ENCODE measurements around the gene TEPSIN.

Gene TEPSIN

GRCh38 chr17:81233316-81233715 lies 5.5 kb downstream of the TEPSIN start:
- POLR2A ChIA-PET: no interaction called here

GRCh38 chr17:81232616-81233241 lies 6.1 kb downstream of the TEPSIN start:
- Histone ChIP-seq H3K4me3 (ENCODE audit: control insufficient read depth in 1 of 7, extremely low read depth in 1 of 7, insufficient read depth in 4 of 7, low read depth in 2 of 7, low read length in 6 of 7) (no peak overlapping the region), H3K9me3 (ENCODE audit: control extremely low read depth in 1 of 5, control insufficient read depth in 4 of 5, insufficient read depth in 2 of 5, low read depth in 1 of 5, low read length in 4 of 5) (no peaks in the 10 kb centered on the region), H3K27ac (ENCODE audit: insufficient read depth in 1 of 2, low read depth in 1 of 2, low read length in 2 of 2, poor library complexity in 1 of 2, severe bottlenecking in 2 of 2) (no peak overlapping the region), H3K4me1 (ENCODE audit: control extremely low read depth in 1 of 4, control insufficient read depth in 4 of 4, insufficient read depth in 4 of 4, low read length in 3 of 4) (peaks cover under 1 to 22% (median 17%) of the 10 kb centered on the region in 4 experiments), H3K27me3 (replicated peaks in 2 of 5; ENCODE audit: control insufficient read depth in 4 of 5, insufficient read depth in 5 of 5, low read length in 4 of 5) (no peaks in the 10 kb centered on the region), H3K36me3 (ENCODE audit: control insufficient read depth in 4 of 4, insufficient read depth in 4 of 4, low read length in 3 of 4) (peaks cover 8 to 71% (median 47%) of the 10 kb centered on the region in 4 experiments)
- DNase-seq: no peak
- WGBS (ENCODE audit: insufficient coverage): 93% methylated on average over 16 of the region's 19 CpGs
- CTCF ChIA-PET: interaction anchor here (4.9 kb wide), 1 partner anchor 91 kb away, joined by 22 read pairs; no protein-coding TSS in a partner anchor
- POLR2A ChIA-PET: interaction anchor here (0.9 kb wide), 1 partner anchor 10 kb away, joined by 3 read pairs; the partner anchor contains the start of gene CEP131

More at GRCh38 chr17:81233316-81233715, 5.5 kb downstream of the TEPSIN start:
- Histone ChIP-seq H3K27me3 (replicated peaks in 2 of 5; ENCODE audit: control insufficient read depth in 4 of 5, insufficient read depth in 5 of 5, low read length in 4 of 5) (no peaks in the 10 kb centered on the region), H3K4me3 (ENCODE audit: control insufficient read depth in 1 of 7, extremely low read depth in 1 of 7, insufficient read depth in 4 of 7, low read depth in 2 of 7, low read length in 6 of 7) (no peak overlapping the region), H3K4me1 (ENCODE audit: control extremely low read depth in 1 of 4, control insufficient read depth in 4 of 4, insufficient read depth in 4 of 4, low read length in 3 of 4) (peaks cover 4 to 22% (median 17%) of the 10 kb centered on the region in 4 experiments), H3K36me3 (ENCODE audit: control insufficient read depth in 4 of 4, insufficient read depth in 4 of 4, low read length in 3 of 4) (peaks cover 8 to 71% (median 47%) of the 10 kb centered on the region in 4 experiments), H3K9me3 (ENCODE audit: control extremely low read depth in 1 of 5, control insufficient read depth in 4 of 5, insufficient read depth in 2 of 5, low read depth in 1 of 5, low read length in 4 of 5) (no peaks in the 10 kb centered on the region), H3K27ac (ENCODE audit: insufficient read depth in 1 of 2, low read depth in 1 of 2, low read length in 2 of 2, poor library complexity in 1 of 2, severe bottlenecking in 2 of 2) (no peak overlapping the region)
- no peak for DNase-seq
- CTCF ChIA-PET: interaction anchor here (1.2 kb wide), 1 partner anchor 9 kb away, joined by 3 read pairs; no protein-coding TSS in a partner anchor
- 97% methylated on average over 14 of the region's 17 CpGs for WGBS (ENCODE audit: insufficient coverage)

GRCh38 chr17:81231766-81232581 lies 6.9 kb downstream of the TEPSIN start:
- H3K27ac ChIP-seq (ENCODE audit: insufficient read depth in 1 of 2, low read depth in 1 of 2, low read length in 2 of 2, poor library complexity in 1 of 2, severe bottlenecking in 2 of 2): no peak overlapping the region
- no peaks in the 10 kb centered on the region for H3K27me3 ChIP-seq (replicated peaks in 2 of 5; ENCODE audit: control insufficient read depth in 4 of 5, insufficient read depth in 5 of 5, low read length in 4 of 5)
- ChIA-PET CTCF (interaction anchor here (1.2 to 4.9 kb wide), 2 partner anchors 9 to 90 kb away, joined by 3 to 22 read pairs; partner anchors contain the start of gene CEP131), POLR2A (interaction anchor here (0.9 kb wide), 1 partner anchor 9 kb away, joined by 3 read pairs; the partner anchor contains the start of gene CEP131)
- H3K4me1 ChIP-seq (ENCODE audit: control extremely low read depth in 1 of 4, control insufficient read depth in 4 of 4, insufficient read depth in 4 of 4, low read length in 3 of 4): peaks cover 0 to 19% (median 12%) of the 10 kb centered on the region in 4 experiments
- no peak overlapping the region for H3K4me3 ChIP-seq (ENCODE audit: control insufficient read depth in 1 of 7, extremely low read depth in 1 of 7, insufficient read depth in 4 of 7, low read depth in 2 of 7, low read length in 6 of 7)
- DNase-seq: no peak
- peaks cover 0 to 2% (median 0%) of the 10 kb centered on the region in 5 experiments for H3K9me3 ChIP-seq (ENCODE audit: control extremely low read depth in 1 of 5, control insufficient read depth in 4 of 5, insufficient read depth in 2 of 5, low read depth in 1 of 5, low read length in 4 of 5)
- peaks cover 8 to 71% (median 45%) of the 10 kb centered on the region in 4 experiments for H3K36me3 ChIP-seq (ENCODE audit: control insufficient read depth in 4 of 4, insufficient read depth in 4 of 4, low read length in 3 of 4)
- 95% methylated on average over 34 of the region's 43 CpGs for WGBS (ENCODE audit: insufficient coverage)

DNA sequence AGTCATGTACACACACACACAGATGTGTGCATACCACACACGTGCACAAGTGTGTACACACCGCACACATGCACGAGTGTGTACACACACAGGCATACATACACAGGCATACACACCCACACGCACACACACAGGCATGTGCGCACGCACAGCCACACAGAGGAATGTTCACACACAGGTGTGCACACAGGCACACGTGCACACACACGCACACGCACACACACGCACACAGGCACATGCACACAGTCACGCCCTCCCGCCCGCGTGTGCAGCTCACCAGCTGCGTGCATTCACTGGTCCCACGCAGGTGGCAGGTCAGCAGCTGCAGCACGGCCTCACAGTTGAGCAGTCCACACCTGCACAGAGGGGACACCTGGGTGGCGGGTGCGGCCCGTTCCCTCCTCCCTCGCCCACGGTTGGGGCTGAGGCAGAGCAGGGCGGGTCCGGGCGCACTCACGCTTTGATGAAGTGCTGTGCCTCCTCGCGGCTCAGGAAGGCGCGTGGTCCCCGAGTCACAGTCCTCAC lies 7.7 kb downstream of the TEPSIN start:
- DNase-seq: no peak
- no peaks in the 10 kb centered on the region for H3K27me3 ChIP-seq (replicated peaks in 2 of 5; ENCODE audit: control insufficient read depth in 4 of 5, insufficient read depth in 5 of 5, low read length in 4 of 5)
- peaks cover 0 to 4% (median 0%) of the 10 kb centered on the region in 5 experiments for H3K9me3 ChIP-seq (ENCODE audit: control extremely low read depth in 1 of 5, control insufficient read depth in 4 of 5, insufficient read depth in 2 of 5, low read depth in 1 of 5, low read length in 4 of 5)
- ChIA-PET POLR2A (no interaction called here), CTCF (interaction anchor here (1.0 to 4.9 kb wide), 5 partner anchors 8 to 89 kb away, joined by 3 to 22 read pairs (median 3); partner anchors contain the start of gene CEP131)
- 89% methylated on average over 26 of the region's 31 CpGs for whole genome bisulfite sequencing (ENCODE audit: insufficient coverage)
- peaks cover 0 to 19% (median 12%) of the 10 kb centered on the region in 4 experiments for H3K4me1 ChIP-seq (ENCODE audit: control extremely low read depth in 1 of 4, control insufficient read depth in 4 of 4, insufficient read depth in 4 of 4, low read length in 3 of 4)
- no peak overlapping the region for H3K4me3 ChIP-seq (ENCODE audit: control insufficient read depth in 1 of 7, extremely low read depth in 1 of 7, insufficient read depth in 4 of 7, low read depth in 2 of 7, low read length in 6 of 7)
- H3K36me3 ChIP-seq (ENCODE audit: control insufficient read depth in 4 of 4, insufficient read depth in 4 of 4, low read length in 3 of 4): peaks cover 8 to 66% (median 42%) of the 10 kb centered on the region in 4 experiments
- H3K27ac ChIP-seq (ENCODE audit: insufficient read depth in 1 of 2, low read depth in 1 of 2, low read length in 2 of 2, poor library complexity in 1 of 2, severe bottlenecking in 2 of 2): no peak overlapping the region

DNA sequence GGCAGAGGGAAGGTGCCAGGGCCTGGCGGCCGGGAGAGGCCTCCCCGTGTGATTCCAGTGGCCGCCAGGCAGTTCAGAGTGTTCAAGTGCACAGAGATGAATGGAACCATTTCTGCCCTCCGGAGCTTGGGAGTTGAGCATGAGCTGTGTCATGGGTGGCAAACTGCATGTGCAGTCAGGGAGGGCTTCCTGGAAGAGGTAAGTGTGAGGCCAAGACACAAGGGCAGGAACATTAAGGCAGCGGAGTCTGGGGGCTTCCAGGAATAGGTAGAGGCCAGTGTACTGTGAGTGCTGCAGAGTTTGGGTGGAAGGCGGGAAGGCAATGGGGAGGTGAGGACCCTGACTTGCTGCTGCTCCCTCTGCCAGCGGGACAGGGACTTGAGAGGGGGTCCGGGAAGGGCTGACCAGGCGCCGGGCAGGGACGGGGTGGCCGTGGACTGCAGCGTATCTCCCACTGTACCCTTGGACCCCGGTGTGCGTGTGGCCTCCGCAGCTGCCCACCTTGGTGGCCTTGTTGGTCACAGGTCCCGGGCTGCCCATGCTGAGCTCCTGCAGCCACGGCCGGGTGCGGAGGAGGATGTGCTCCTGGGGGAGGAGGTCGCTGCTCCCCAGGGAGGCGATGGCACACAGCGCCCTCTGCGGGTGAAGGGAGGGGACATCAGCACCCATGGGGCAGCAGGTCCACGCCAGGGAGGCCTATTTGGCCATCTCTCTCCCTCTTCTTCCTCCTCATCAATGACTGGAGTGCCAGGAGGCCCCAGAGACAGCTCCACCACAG lies 8.6 kb downstream of the TEPSIN start:
- ChIA-PET CTCF (interaction anchor here (1.0 to 4.9 kb wide), 7 partner anchors 8 to 88 kb away, joined by 3 to 22 read pairs (median 3); partner anchors contain the start of genes NDUFAF8 and TEPSIN), POLR2A (no interaction called here)
- WGBS (ENCODE audit: insufficient coverage): 97% methylated on average over 24 of the region's 26 CpGs

GRCh38 chr17:81229666-81229920 lies 9.3 kb downstream of the TEPSIN start:
- DNase-seq: no peak
- 97% methylated on average over 14 of the region's 14 CpGs for WGBS (ENCODE audit: insufficient coverage)
- Histone ChIP-seq H3K4me1 (ENCODE audit: control extremely low read depth in 1 of 4, control insufficient read depth in 4 of 4, insufficient read depth in 4 of 4, low read length in 3 of 4) (peaks cover 0 to 19% (median 12%) of the 10 kb centered on the region in 4 experiments), H3K27ac (ENCODE audit: insufficient read depth in 1 of 2, low read depth in 1 of 2, low read length in 2 of 2, poor library complexity in 1 of 2, severe bottlenecking in 2 of 2) (no peak overlapping the region), H3K9me3 (ENCODE audit: control extremely low read depth in 1 of 5, control insufficient read depth in 4 of 5, insufficient read depth in 2 of 5, low read depth in 1 of 5, low read length in 4 of 5) (peaks cover 0 to 4% (median 0%) of the 10 kb centered on the region in 5 experiments), H3K27me3 (replicated peaks in 2 of 5; ENCODE audit: control insufficient read depth in 4 of 5, insufficient read depth in 5 of 5, low read length in 4 of 5) (no peaks in the 10 kb centered on the region), H3K36me3 (ENCODE audit: control insufficient read depth in 4 of 4, insufficient read depth in 4 of 4, low read length in 3 of 4) (peaks cover 8 to 55% (median 38%) of the 10 kb centered on the region in 4 experiments), H3K4me3 (ENCODE audit: control insufficient read depth in 1 of 7, extremely low read depth in 1 of 7, insufficient read depth in 4 of 7, low read depth in 2 of 7, low read length in 6 of 7) (no peak overlapping the region)
- ChIA-PET POLR2A (no interaction called here), CTCF (interaction anchor here (1.0 to 4.9 kb wide), 3 partner anchors 10 to 87 kb away, joined by 3 to 22 read pairs (median 5); no protein-coding TSS in a partner anchor)

More for the DNA sequence above, 8.6 kb downstream of the TEPSIN start:
- Histone ChIP-seq H3K4me3 (ENCODE audit: control insufficient read depth in 1 of 7, extremely low read depth in 1 of 7, insufficient read depth in 4 of 7, low read depth in 2 of 7, low read length in 6 of 7) (no peak overlapping the region), H3K9me3 (ENCODE audit: control extremely low read depth in 1 of 5, control insufficient read depth in 4 of 5, insufficient read depth in 2 of 5, low read depth in 1 of 5, low read length in 4 of 5) (peaks cover 0 to 4% (median 0%) of the 10 kb centered on the region in 5 experiments), H3K4me1 (ENCODE audit: control extremely low read depth in 1 of 4, control insufficient read depth in 4 of 4, insufficient read depth in 4 of 4, low read length in 3 of 4) (peaks cover 0 to 19% (median 12%) of the 10 kb centered on the region in 4 experiments), H3K27me3 (replicated peaks in 2 of 5; ENCODE audit: control insufficient read depth in 4 of 5, insufficient read depth in 5 of 5, low read length in 4 of 5) (no peaks in the 10 kb centered on the region), H3K36me3 (ENCODE audit: control insufficient read depth in 4 of 4, insufficient read depth in 4 of 4, low read length in 3 of 4) (peaks cover 8 to 58% (median 38%) of the 10 kb centered on the region in 4 experiments), H3K27ac (ENCODE audit: insufficient read depth in 1 of 2, low read depth in 1 of 2, low read length in 2 of 2, poor library complexity in 1 of 2, severe bottlenecking in 2 of 2) (no peak overlapping the region)
- DNase-seq: no peak
